Hematopoietic multipotent progenitor cell treated with erythropoietin and hydrocortisone succinate and interleukin-3 and kit ligand, for 17 days (in vitro differentiated cells): ENCODE results near the gene GRAMD2A.

Experiments
- DNase-seq: peaks from one replicate; pipeline ENCODE4 v3.0.0-alpha.2; 2015; ENCODE audit warnings: low spot score

The GRAMD2A gene

GRCh38 chr15:72133211-72133610, 64.4 kb downstream of the GRAMD2A start:
- DNase-seq: no peak

- DNase-seq: no peak
These were observed 65.7 kb downstream of the GRAMD2A start for GRCh38 chr15:72131922-72132321.

- DNase-seq: no peak
These were observed 67.3 kb downstream of the GRAMD2A start for GRCh38 chr15:72130272-72130671.

- no peak for DNase-seq
These were observed 69.2 kb downstream of the GRAMD2A start for GRCh38 chr15:72128359-72128758.

- no peak for DNase-seq
These were observed 69.8 kb downstream of the GRAMD2A start for GRCh38 chr15:72127724-72128322.

GRCh38 chr15:72124218-72124617, 73.4 kb downstream of the GRAMD2A start:
- DNase-seq: no peak

- DNase-seq: peak; percentile 98
These were observed 79.3 kb downstream of the GRAMD2A start, which contains the start of the genes MYO9A and SENP8 for GRCh38 chr15:72118017-72118978. Gene MYO9A (minus strand): TSS chr15:72118150. CDS start chr15:72046563, 71,587 bp downstream. Gene SENP8 (plus strand): TSS chr15:72118403. CDS start chr15:72139624, 21,221 bp downstream.

- no peak for DNase-seq
These were observed 80.0 kb downstream of the GRAMD2A start for GRCh38 chr15:72117486-72118016.

GRCh38 chr15:72116731-72117485, 80.7 kb downstream of the GRAMD2A start:
- peak; percentile 34 for DNase-seq

- DNase-seq: no peak
These were observed 84.1 kb downstream of the GRAMD2A start for GRCh38 chr15:72113347-72114031.

- DNase-seq: no peak
These were observed 84.8 kb downstream of the GRAMD2A start for GRCh38 chr15:72112805-72113204.

- DNase-seq: no peak
These were observed 85.5 kb downstream of the GRAMD2A start for GRCh38 chr15:72112116-72112515.

GRCh38 chr15:72110355-72110754, 87.2 kb downstream of the GRAMD2A start:
- DNase-seq: no peak
